Ramos (cell line): Measurements from ENCODE around the gene TPM1.

ENCODE experiments used
- in situ Hi-C: fragments of 300-500 bp; cut with MboI; formaldehyde crosslinking; loops from one replicate; pipeline ENCODE4 v1.14.3; 2022; ENCODE audit warnings: low sequenced_read_pairs; ENCODE audit not compliant: unreplicated experiment

The TPM1 gene

GRCh38 chr15:63070681-63071129 lies 28.2 kb downstream of the TPM1 start:
- in situ Hi-C loops = no loop called here

- in situ Hi-C loops = no loop called here
These were observed 28.9 kb downstream of the TPM1 start for GRCh38 chr15:63071288-63071909.

GRCh38 chr15:63072023-63072650 lies 29.6 kb downstream of the TPM1 start:
- in situ Hi-C loops = no loop called here

GRCh38 chr15:63072809-63073277 lies 30.3 kb downstream of the TPM1 start:
- in situ Hi-C loops = no loop called here

- in situ Hi-C loops = no loop called here
These were observed 31.1 kb downstream of the TPM1 start for GRCh38 chr15:63073497-63074172.

GRCh38 chr15:63075015-63075983 lies 32.8 kb downstream of the TPM1 start:
- in situ Hi-C loops = no loop called here

GRCh38 chr15:63075984-63076713 lies 33.6 kb downstream of the TPM1 start:
- in situ Hi-C loops = no loop called here

- in situ Hi-C loops = no loop called here
These were observed 34.1 kb downstream of the TPM1 start for GRCh38 chr15:63076714-63077046.

- in situ Hi-C loops = no loop called here
These were observed 35.4 kb downstream of the TPM1 start for GRCh38 chr15:63077952-63078351.

GRCh38 chr15:63079947-63080626 lies 37.5 kb downstream of the TPM1 start:
- in situ Hi-C loops = no loop called here

GRCh38 chr15:63080634-63081250 lies 38.2 kb downstream of the TPM1 start:
- in situ Hi-C loops = no loop called here

GRCh38 chr15:63082366-63082765 lies 39.8 kb downstream of the TPM1 start:
- in situ Hi-C loops = no loop called here

GRCh38 chr15:63083044-63083443 lies 40.5 kb downstream of the TPM1 start:
- in situ Hi-C loops = no loop called here

GRCh38 chr15:63083541-63083940 lies 41.0 kb downstream of the TPM1 start:
- in situ Hi-C loops = no loop called here

GRCh38 chr15:63084806-63085205 lies 42.3 kb downstream of the TPM1 start:
- in situ Hi-C loops = no loop called here

GRCh38 chr15:63085289-63085688 lies 42.7 kb downstream of the TPM1 start:
- in situ Hi-C loops = no loop called here

- in situ Hi-C loops = no loop called here
These were observed 43.7 kb downstream of the TPM1 start for GRCh38 chr15:63086271-63086670.

GRCh38 chr15:63086947-63087346 lies 44.4 kb downstream of the TPM1 start:
- in situ Hi-C loops = no loop called here
